NT2/D1 (cell line): ENCODE data around the gene YEATS2.

Experiments used
- SUZ12 ChIP-seq: IDR thresholded peaks from 2 replicates; pipeline ENCODE4 v1.6.1; 2011; ENCODE audit not compliant: insufficient read length, insufficient read depth; ENCODE audit errors: extremely low read depth
- YY1 ChIP-seq: IDR thresholded peaks from 2 replicates; pipeline ENCODE4 v1.6.1; 2011; ENCODE audit not compliant: insufficient read length, insufficient read depth
- ZNF274 ChIP-seq: IDR thresholded peaks from 2 replicates; pipeline ENCODE4 v1.6.1; 2011; ENCODE audit warnings: mild to moderate bottlenecking, low read depth, low read length

GRCh38 chr3:183830187-183830586 is 132.6 kb downstream of the YEATS2 start:
- TF ChIP-seq SUZ12: no peak
- no peak for TF ChIP-seq YY1
- TF ChIP-seq ZNF274: no peak
